ENCODE data around the gene ZIK1.

The ZIK1 gene

DNA sequence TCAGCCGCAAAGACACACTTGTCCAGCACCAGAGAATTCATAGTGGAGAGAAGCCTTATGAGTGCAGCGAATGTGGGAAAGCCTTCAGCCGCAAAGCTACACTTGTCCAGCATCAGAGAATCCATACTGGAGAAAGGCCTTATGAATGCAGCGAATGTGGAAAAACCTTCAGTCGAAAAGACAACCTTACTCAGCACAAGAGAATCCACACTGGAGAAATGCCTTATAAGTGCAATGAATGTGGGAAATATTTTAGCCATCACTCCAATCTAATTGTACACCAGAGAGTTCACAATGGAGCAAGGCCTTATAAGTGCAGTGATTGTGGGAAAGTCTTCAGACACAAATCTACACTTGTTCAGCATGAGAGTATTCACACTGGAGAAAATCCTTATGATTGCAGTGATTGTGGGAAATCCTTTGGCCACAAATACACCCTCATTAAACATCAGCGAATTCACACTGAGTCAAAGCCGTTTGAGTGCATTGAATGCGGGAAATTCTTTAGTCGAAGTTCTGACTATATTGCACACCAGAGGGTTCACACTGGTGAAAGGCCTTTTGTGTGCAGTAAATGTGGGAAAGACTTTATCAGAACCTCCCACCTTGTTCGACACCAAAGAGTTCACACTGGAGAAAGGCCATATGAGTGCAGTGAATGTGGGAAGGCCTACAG lies 36.9 kb downstream of the ZIK1 start:
- TF ChIP-seq, protein P1, sequence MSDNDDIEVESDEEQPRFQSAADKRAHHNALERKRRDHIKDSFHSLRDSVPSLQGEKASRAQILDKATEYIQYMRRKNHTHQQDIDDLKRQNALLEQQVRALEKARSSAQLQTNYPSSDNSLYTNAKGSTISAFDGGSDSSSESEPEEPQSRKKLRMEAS (IDR thresholded peaks at IDR 0.05) = no peak
- TF ChIP-seq CEBPB (IDR thresholded peaks at IDR 0.05) = no peak
- TF ChIP-seq TEAD4 (IDR thresholded peaks at IDR 0.05) = no peak
- TF ChIP-seq TCF12 (IDR thresholded peaks at IDR 0.05; ENCODE audit: low read depth) = peak; percentile 56; the same call in 1 of the 2 replicates
- TF ChIP-seq FOXM1 (IDR thresholded peaks at IDR 0.05; ENCODE audit: borderline replicate concordance, low read depth) = no peak
- no peak for TF ChIP-seq NFIC (IDR thresholded peaks at IDR 0.05)
- TF ChIP-seq, protein P2, sequence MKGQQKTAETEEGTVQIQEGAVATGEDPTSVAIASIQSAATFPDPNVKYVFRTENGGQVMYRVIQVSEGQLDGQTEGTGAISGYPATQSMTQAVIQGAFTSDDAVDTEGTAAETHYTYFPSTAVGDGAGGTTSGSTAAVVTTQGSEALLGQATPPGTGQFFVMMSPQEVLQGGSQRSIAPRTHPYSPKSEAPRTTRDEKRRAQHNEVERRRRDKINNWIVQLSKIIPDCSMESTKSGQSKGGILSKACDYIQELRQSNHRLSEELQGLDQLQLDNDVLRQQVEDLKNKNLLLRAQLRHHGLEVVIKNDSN (IDR thresholded peaks at IDR 0.05) = no peak
- no peak for TF ChIP-seq TAF1 (IDR thresholded peaks at IDR 0.05; ENCODE audit: low read depth)

DNA sequence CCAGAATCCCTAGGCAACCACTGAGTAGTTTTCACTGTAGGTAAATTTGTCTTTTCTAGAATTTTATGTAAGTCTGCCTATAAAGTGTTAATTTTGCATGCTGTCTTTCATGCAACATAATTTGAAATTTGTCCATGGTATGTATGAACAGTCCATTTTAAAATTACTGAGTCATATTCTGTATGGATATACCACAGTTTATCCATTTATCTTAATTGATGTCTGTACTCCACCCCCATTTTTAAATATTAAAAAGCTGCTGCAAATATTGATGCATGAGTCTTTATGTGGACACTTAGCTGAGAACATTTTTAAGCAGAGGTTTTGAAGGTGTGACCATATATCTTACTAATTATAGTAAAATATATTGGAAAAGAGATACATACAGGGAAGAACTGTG lies 39.1 kb downstream of the ZIK1 start:
- TF ChIP-seq RAD21 (IDR thresholded peaks at IDR 0.05; ENCODE audit: low read depth) (no peak), NFIC (IDR thresholded peaks at IDR 0.05) (no peak), YY1 (IDR thresholded peaks at IDR 0.05; ENCODE audit: low read depth) (no peak), EP300 (IDR thresholded peaks at IDR 0.05; ENCODE audit: borderline replicate concordance) (no peak), TEAD4 (IDR thresholded peaks at IDR 0.05) (no peak), TCF12 (IDR thresholded peaks at IDR 0.05; ENCODE audit: low read depth) (no peak), CREB1 (IDR thresholded peaks at IDR 0.05; ENCODE audit: low read depth) (no peak), FOXM1 (IDR thresholded peaks at IDR 0.05; ENCODE audit: borderline replicate concordance, low read depth) (no peak)
- TF ChIP-seq, protein P2 (IDR thresholded peaks at IDR 0.05) = no peak
- TF ChIP-seq, protein P3, sequence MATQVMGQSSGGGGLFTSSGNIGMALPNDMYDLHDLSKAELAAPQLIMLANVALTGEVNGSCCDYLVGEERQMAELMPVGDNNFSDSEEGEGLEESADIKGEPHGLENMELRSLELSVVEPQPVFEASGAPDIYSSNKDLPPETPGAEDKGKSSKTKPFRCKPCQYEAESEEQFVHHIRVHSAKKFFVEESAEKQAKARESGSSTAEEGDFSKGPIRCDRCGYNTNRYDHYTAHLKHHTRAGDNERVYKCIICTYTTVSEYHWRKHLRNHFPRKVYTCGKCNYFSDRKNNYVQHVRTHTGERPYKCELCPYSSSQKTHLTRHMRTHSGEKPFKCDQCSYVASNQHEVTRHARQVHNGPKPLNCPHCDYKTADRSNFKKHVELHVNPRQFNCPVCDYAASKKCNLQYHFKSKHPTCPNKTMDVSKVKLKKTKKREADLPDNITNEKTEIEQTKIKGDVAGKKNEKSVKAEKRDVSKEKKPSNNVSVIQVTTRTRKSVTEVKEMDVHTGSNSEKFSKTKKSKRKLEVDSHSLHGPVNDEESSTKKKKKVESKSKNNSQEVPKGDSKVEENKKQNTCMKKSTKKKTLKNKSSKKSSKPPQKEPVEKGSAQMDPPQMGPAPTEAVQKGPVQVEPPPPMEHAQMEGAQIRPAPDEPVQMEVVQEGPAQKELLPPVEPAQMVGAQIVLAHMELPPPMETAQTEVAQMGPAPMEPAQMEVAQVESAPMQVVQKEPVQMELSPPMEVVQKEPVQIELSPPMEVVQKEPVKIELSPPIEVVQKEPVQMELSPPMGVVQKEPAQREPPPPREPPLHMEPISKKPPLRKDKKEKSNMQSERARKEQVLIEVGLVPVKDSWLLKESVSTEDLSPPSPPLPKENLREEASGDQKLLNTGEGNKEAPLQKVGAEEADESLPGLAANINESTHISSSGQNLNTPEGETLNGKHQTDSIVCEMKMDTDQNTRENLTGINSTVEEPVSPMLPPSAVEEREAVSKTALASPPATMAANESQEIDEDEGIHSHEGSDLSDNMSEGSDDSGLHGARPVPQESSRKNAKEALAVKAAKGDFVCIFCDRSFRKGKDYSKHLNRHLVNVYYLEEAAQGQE (IDR thresholded peaks at IDR 0.05; ENCODE audit: low read depth) = no peak

DNA sequence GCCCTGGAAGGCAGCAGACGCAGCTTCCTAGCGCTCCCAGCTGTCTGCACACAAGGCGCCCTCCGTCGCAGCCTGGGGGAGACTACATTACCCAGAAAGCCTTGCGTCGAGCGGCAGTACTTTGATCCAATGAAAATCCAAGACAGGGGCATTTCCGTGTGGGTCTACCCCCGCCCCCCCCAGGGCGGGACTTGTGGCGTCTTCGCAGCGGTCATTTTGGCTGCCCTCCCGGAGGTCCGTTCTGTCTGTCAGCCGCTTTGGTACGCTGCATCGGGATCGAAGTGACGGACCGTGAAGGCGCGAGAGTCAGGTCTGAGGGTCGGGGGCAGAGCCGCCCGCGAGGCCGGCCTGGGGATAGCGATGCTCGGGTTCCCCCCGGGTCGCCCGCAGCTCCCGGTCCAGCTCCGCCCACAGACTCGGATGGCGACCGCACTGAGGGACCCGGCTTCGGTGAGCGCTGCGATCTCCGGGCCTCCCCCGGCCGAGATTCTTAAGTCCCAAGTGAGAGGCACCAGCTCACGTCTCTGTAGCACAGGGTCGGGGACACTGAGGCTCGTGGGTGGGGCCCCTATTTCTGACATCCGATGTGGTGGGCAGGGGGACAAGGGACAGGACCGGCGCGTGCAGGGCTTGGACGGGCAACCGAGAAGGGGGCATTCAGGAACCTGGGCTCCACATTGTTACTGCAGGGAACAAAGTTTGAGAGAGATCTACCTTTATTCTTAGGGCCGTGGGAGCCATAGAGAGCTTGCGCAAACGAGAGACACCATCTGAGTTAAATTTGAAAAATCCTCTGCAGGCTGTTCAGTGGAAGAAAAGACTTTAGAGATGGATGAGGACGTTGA lies 49.3 kb downstream of the ZIK1 start, which contains the start of gene ZNF211:
ZNF211 (plus strand) TSS at position 182 of the 845 bp plus-strand sequence; CDS start at position 361, 179 bp downstream.
- TF ChIP-seq, protein P2 (IDR thresholded peaks at IDR 0.05) = no peak
- TF ChIP-seq TEAD4 (IDR thresholded peaks at IDR 0.05) (no peak), TAF1 (IDR thresholded peaks at IDR 0.05; ENCODE audit: low read depth) (0 out of 2 replicates have a peak, but pooled peaks have one; percentile 26), CREB1 (IDR thresholded peaks at IDR 0.05; ENCODE audit: low read depth) (peak; percentile 48; the same call in 1 of the 2 replicates), EGR1 (IDR thresholded peaks at IDR 0.05) (no peak), EP300 (IDR thresholded peaks at IDR 0.05; ENCODE audit: borderline replicate concordance) (no peak), NFIC (IDR thresholded peaks at IDR 0.05) (peak; percentile 54; the same call in 1 of the 2 replicates), RAD21 (IDR thresholded peaks at IDR 0.05; ENCODE audit: low read depth) (no peak; the same call in 1 of the 2 replicates), ZBTB7A (IDR thresholded peaks at IDR 0.05; ENCODE audit: low read depth) (no peak), TCF12 (IDR thresholded peaks at IDR 0.05; ENCODE audit: low read depth) (0 out of 2 replicates have a peak, but pooled peaks have one; percentile 30), FOXM1 (IDR thresholded peaks at IDR 0.05; ENCODE audit: borderline replicate concordance, low read depth) (no peak), YY1 (IDR thresholded peaks at IDR 0.05; ENCODE audit: low read depth) (no peak), CEBPB (IDR thresholded peaks at IDR 0.05) (0 out of 2 replicates have a peak, but pooled peaks have one; percentile 7)
- TF ChIP-seq, protein P3 (IDR thresholded peaks at IDR 0.05; ENCODE audit: low read depth) = no peak
- TF ChIP-seq, protein P1 (IDR thresholded peaks at IDR 0.05) = no peak

DNA sequence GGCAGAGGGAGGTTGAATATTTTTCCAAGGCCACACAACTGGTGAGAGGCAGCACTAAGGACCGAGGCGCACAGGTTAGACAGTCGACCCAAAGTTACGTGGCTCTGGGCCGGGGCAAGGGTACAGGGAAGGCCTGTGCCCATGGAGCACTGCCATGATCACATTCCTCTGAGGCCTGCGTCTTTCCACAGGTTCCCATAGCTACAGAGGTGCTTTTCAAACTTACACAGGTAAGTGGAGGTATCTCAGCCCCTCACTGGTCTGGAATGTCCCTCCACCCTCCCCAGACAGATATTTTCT lies 49.8 kb downstream of the ZIK1 start:
- TF ChIP-seq CEBPB (IDR thresholded peaks at IDR 0.05) (no peak), FOXM1 (IDR thresholded peaks at IDR 0.05; ENCODE audit: borderline replicate concordance, low read depth) (no peak)

DNA sequence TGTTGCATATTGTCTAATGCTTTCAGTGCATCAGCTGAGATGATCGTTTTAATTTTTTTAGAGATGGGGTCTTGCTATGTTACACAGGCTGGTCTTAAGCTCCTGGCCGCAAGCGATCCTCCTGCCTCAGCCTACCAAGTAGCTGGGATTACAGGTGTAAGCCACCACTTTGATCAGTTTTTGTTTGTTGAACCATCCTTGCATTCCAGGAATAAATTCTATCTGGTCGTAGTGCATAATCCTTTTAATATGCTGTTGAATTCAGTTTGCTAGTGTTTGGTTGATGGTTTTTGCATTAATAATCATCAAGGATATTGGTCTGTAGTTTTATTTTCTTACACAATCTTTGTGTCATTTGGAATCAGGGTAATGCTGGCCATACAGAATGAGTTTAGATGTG lies 53.4 kb downstream of the ZIK1 start:
- TF ChIP-seq, protein P3 (IDR thresholded peaks at IDR 0.05; ENCODE audit: low read depth) = no peak
- no peak for TF ChIP-seq CEBPB (IDR thresholded peaks at IDR 0.05)
